Lung (tissue), 12 donors: ENCODE results near the gene NENF. TPM values are rescaled to one million over a fixed set of nuclear protein-coding genes. Genes with fewer than 3 reads are reported as not detected.

Experiments used
- ATAC-seq: fragments of 200-7000 bp; cut with Tn5 transposase; one replicate; pipeline ENCODE4 v1.9.1; 2020; ENCODE audit warnings: moderate number of reproducible peaks; ENCODE audit not compliant: insufficient read depth, low FRiP score
- DNase-seq, 3 donors: peaks; one replicate each; pipeline ENCODE4 v3.0.0-alpha.2; 2013 to 2017
- H3K27ac ChIP-seq, 2 donors: one replicate each; pipeline ENCODE4 v1.5.1; 2013; ENCODE audit warnings: mild to moderate bottlenecking in 2 of 2, moderate library complexity in 2 of 2, control low read depth in 1 of 2, inconsistent platforms in 1 of 2, low read depth in 1 of 2, low read length in 1 of 2
- H3K27me3 ChIP-seq, 3 donors: one replicate each; pipeline ENCODE4 v1.5.1; 2013; ENCODE audit warnings: low read length in 2 of 3; ENCODE audit not compliant: control insufficient read depth in 3 of 3, insufficient read depth in 3 of 3
- H3K36me3 ChIP-seq, 4 donors: one replicate each; pipeline ENCODE4 v1.5.1; 2013; ENCODE audit warnings: low read length in 4 of 4, mild to moderate bottlenecking in 1 of 4, moderate library complexity in 1 of 4; ENCODE audit not compliant: control insufficient read depth in 4 of 4, insufficient read depth in 4 of 4
- H3K4me1 ChIP-seq, 5 donors: one replicate each; pipeline ENCODE4 v1.5.1; 2013; ENCODE audit warnings: low read length in 5 of 5, mild to moderate bottlenecking in 2 of 5, moderate library complexity in 1 of 5; ENCODE audit not compliant: control insufficient read depth in 5 of 5, insufficient read depth in 5 of 5
- H3K4me3 ChIP-seq: one replicate; pipeline ENCODE4 v1.5.1; 2013; ENCODE audit warnings: mild to moderate bottlenecking, control low read depth, moderate library complexity
- H3K9ac ChIP-seq, 2 donors: one replicate each; pipeline ENCODE4 v1.5.1; 2013; ENCODE audit warnings: low read length in 2 of 2, control low read depth in 1 of 2; ENCODE audit not compliant: insufficient read depth in 1 of 2
- H3K9me3 ChIP-seq, 4 donors: one replicate each; pipeline ENCODE4 v1.5.1; 2013; ENCODE audit warnings: low read length in 3 of 4, mild to moderate bottlenecking in 1 of 4, moderate library complexity in 1 of 4; ENCODE audit not compliant: control insufficient read depth in 4 of 4, insufficient read depth in 3 of 4
- CTCF ChIP-seq: IDR thresholded peaks from 2 replicates; pipeline ENCODE4 v1.5.1; 2012; ENCODE audit warnings: mild to moderate bottlenecking; ENCODE audit errors: control extremely low read depth, extremely low read depth
- WGBS, 2 donors: extraction: QIAGEN DNeasy Blood & Tissue Kit; methylation state at CpG; one replicate each; pipeline ENCODE4 v1.1.7; 2013; 5-methylcytosine and 5-hydroxymethylcytosine counted together
- polyA plus RNA-seq, 2 donors: library from polyadenylated mRNA; stranded (reverse); fragments of 200-250 nt; gene quantifications; one replicate each; pipeline ENCODE4 v1.2.1, GENCODE V29; 2013
- total RNA-seq, 2 donors: library from RNA; depleted of rRNA in 1 of 2; stranded (reverse); fragments of >200 nt in 1 of 2; gene quantifications; one replicate each; pipeline ENCODE4 v1.2.1, GENCODE V29; 2014 to 2021
- donor health status: control.
- donor health status: control.
- donor health status: Bipolar disorder and iron deficiency.
- donor health status: healthy.
- donor health status: DM: yes; HTN: yes; CAD: no.

Gene NENF
- total and polyA plus RNA-seq, 4 donors = 27.1 to 94.7 (median 43.5) TPM

DNA sequence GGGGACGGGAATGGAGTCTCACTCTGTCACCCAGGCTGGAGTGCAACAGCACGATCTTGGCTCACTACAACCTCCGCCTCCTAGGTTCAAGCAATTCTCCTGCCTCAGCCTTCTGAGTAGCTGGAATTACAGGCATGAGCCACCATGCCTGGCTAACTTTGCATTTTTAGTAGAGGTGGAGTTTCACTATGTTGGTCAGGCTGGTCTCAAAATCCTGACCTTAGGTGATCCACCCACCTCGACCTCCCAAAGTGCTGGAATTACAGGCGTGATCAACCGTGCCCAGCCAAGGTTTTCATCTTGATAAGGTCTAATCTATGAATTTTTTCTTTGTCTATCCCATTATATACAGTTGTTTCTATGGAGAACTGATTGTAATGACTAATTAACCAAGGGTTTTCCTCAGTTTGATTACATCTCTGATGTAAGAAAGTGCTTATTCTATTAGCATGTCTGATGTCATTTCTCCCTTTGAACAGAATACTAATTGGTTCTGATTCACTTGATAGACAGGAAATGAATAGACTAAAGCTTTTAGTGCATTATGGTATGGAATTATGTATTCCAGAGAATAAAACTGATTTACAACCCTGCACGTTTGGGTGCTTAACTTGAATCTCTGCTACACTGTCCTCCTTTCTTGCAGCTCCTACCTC is 29.9 kb upstream of the NENF start:
- peaks cover 0 to 7% (median 3%) of the 10 kb centered on the region in 4 donors for H3K36me3 ChIP-seq
- H3K9ac ChIP-seq = no peak overlapping the region
- H3K4me1 ChIP-seq = no peaks in the 10 kb centered on the region
- H3K27me3 ChIP-seq = no peaks in the 10 kb centered on the region
- no peak for DNase-seq
- H3K4me3 ChIP-seq = no peak overlapping the region
- TF ChIP-seq CTCF = no peak
- no peaks in the 10 kb centered on the region for H3K9me3 ChIP-seq
- WGBS, 2 donors = 95 to 96% methylated on average over 7 of the region's 7 CpGs
- ATAC-seq = no peak
- H3K27ac ChIP-seq = no peak overlapping the region

DNA sequence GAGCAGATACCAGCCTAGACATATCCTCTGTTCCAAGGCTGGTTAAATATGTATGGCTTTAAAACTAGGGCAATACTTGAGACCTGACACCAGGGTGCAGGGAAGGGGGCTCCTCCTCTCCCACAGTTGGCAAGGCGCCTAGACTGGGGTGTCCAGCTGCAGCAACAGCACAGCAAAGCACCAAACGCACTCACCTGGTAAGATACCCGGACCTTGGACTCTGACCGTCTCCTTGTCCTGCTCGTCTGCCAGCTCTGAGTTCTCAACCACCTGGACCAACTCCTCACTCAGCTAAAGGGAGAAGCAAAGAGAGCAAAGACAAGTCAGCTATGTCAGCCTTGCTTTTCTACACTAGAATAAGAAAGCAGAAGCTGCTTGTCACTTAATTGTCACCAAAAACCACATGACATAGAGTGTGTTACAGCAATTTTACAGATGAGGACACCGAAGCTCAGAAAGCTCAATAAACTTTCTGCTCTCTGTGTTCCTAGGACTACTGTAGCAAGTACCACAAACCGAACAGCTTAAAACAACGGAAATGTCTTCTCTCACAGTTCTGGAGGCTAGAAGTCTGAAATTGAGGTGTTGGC is 22.4 kb upstream of the NENF start:
- no peak for ATAC-seq
- peaks cover 0 to 10% (median 3%) of the 10 kb centered on the region in 5 donors for H3K4me1 ChIP-seq
- WGBS, 2 donors = 88 to 91% methylated on average over 8 of the region's 8 CpGs

DNA sequence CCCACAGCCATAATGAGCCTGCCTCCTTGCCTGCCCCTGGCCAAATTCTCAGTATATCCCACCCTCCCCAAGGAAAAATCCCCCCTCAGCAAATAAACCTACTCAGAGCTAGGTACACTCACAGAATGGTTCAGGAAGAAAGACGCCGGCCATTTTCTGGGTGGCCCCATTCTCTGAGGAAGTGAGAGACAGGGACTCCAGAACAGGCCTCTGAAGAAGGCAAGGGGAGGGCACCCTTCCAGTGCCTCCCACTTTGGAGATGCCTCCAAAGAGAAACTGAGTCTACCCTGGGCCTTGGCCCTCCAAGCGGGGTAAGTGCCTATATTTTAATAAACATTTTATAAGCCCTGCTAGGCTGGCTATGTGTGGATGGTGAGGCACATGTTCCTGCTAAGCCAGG is 20.3 kb upstream of the NENF start:
- 71 to 87% methylated on average over 3 of the region's 3 CpGs for WGBS, 2 donors
- no peak overlapping the region for H3K4me3 ChIP-seq
- no peak overlapping the region for H3K27ac ChIP-seq
- DNase-seq (no peak), ATAC-seq (no peak)
- H3K4me1 ChIP-seq = peaks cover 0 to 10% (median 3%) of the 10 kb centered on the region in 5 donors
- H3K9ac ChIP-seq = no peak overlapping the region
- TF ChIP-seq CTCF = no peak
- H3K36me3 ChIP-seq = peaks cover 0 to 16% (median 2%) of the 10 kb centered on the region in 4 donors
- H3K9me3 ChIP-seq = no peaks in the 10 kb centered on the region
- no peaks in the 10 kb centered on the region for H3K27me3 ChIP-seq

More for the DNA sequence above, 22.4 kb upstream of the NENF start:
- H3K27ac ChIP-seq = no peak overlapping the region
- no peak for TF ChIP-seq CTCF
- H3K9ac ChIP-seq = no peak overlapping the region
- no peak for DNase-seq
- no peak overlapping the region for H3K4me3 ChIP-seq
- H3K27me3 ChIP-seq = no peaks in the 10 kb centered on the region
- peaks cover 0 to 23% (median 2%) of the 10 kb centered on the region in 4 donors for H3K36me3 ChIP-seq
- H3K9me3 ChIP-seq = no peaks in the 10 kb centered on the region
